HG03521 (cell line): ENCODE measurements around the gene BCL11A.

ENCODE experiments used
- ATAC-seq: cut with Tn5 transposase; IDR thresholded peaks from one replicate; pipeline ENCODE4 v1.9.1; 2021; ENCODE audit warnings: mild to moderate bottlenecking, moderate library complexity; ENCODE audit not compliant: unreplicated experiment

The BCL11A gene

GRCh38 chr2:60548311-60548710, 5.1 kb downstream of the BCL11A start:
- no peak for ATAC-seq

- ATAC-seq: no peak
Measured at GRCh38 chr2:60547841-60548240, 5.6 kb downstream of the BCL11A start.

- ATAC-seq: no peak
Measured at GRCh38 chr2:60546756-60547420, 6.6 kb downstream of the BCL11A start.

DNA sequence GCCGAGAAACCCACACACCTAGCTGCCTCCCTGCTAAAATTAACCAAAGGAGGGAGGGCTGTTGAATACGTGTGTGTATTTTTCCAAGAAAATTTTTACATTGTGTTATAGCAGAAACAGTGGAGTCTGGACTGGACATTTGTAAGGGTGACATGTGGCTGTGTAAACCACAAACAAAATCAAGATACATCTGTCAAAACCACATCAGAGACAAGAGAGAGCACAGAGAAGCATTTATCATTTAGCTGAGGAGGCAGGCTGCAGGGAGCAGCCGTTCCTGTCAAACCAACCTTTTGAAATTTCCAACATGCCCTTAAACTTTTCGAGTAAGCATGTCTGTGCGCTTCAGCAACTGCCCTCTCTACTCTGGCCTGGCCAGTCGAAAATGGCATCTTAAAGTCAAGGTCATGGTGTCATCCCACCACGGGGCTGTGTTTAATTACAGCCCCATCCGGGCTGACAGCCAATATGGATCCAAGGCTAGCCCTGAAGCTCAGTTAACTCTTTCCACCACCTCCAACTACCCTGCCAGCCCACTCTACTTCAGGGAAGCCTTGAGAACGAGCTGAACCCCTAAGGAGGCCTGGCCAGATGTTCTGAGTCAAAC, 8.4 kb downstream of the BCL11A start:
- no peak for ATAC-seq

DNA sequence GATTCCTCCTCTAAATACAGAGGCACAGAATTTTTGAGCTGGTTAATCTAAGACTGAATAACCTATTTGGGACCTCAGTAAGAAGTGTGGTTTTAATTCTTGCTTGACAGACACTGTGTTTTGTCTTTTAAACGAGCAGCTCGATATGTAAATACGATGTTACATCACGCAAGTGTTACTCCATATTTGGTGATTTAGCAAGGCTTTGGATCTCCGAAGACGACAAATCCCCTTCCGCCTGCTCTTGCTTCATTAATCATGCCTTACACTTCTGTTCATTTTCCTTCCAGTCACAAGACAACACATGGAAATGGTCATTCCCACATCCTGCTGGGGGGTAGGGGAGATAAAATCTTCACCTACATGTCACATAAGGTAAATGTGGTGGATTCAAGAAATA, 9.4 kb downstream of the BCL11A start:
- no peak for ATAC-seq

GRCh38 chr2:60541056-60541651, 12.3 kb downstream of the BCL11A start:
- ATAC-seq: no peak

GRCh38 chr2:60540074-60540473, 13.4 kb downstream of the BCL11A start:
- no peak for ATAC-seq

DNA sequence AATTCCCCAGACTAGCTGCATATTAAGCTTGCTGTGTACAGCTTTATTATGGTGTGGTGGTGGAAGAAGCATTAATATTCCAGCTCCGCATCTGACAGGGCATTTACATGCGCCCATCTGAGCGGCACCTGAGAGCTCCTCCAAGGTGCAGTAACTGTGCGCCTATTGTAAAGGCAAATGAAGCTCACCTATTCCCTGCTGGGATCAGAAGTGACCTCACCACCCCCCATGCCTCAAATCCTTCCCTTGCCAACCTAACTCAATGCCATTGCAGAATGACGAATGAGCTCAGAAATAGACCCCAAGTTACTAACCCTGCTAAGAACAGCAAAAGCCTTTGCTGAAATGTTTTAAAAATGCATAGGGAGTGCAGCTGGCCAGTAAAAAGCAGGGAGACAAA, 14.3 kb downstream of the BCL11A start:
- ATAC-seq: no peak

DNA sequence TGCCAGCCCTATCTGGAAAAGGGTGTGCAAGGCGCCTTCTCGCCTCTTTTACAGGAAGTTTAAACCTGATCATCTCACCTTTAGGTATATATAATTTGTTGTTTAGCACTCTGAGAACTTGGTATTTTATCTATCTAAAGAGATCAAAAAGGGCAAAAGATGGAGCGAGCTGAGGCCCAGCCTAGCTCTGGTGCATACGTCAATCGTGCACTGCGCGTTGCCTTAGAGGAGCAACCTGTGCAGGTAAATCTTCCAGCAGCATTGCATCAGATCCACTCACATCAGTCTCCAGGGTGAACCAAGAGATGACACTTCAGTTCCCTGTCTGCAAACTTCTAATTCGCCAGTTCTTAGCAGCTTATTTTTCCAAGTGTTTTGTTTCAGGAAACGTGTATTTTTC, 15.4 kb downstream of the BCL11A start:
- no peak for ATAC-seq

- ATAC-seq: no peak
Measured at GRCh38 chr2:60536746-60537145, 16.7 kb downstream of the BCL11A start.

DNA sequence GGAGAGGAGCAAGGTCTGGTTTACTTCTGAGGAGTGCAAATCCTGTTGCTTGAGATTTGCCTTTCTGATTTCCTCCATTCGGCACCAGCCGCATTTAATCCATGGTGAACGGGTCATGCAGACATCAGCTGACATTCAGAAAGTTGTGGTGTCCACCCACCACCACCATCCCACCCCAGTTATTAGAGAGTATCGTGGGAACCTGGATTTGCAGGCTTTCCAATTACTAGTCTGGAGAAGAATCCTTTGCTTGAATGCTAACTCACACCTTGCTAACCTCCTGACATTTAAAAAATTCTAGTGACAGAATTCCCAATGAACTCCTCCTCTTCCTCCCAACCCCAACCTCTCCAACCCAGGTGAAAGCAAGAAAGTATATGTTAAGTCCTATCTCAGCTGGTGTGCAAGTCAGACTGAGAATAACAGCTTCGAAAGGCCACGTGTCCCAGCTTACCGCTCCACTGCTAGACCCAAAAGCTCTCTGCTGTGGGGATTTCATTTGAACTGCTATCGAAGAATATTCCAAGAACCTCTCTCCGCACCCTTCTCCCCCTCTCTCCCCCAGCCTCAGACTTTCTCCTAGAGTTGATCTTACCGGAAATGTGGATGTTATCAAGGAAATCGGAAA, 17.7 kb downstream of the BCL11A start:
- no peak for ATAC-seq

- no peak for ATAC-seq
Measured at GRCh38 chr2:60534892-60535684, 18.4 kb downstream of the BCL11A start.

- ATAC-seq: no peak
Measured at GRCh38 chr2:60534052-60534685, 19.3 kb downstream of the BCL11A start.

DNA sequence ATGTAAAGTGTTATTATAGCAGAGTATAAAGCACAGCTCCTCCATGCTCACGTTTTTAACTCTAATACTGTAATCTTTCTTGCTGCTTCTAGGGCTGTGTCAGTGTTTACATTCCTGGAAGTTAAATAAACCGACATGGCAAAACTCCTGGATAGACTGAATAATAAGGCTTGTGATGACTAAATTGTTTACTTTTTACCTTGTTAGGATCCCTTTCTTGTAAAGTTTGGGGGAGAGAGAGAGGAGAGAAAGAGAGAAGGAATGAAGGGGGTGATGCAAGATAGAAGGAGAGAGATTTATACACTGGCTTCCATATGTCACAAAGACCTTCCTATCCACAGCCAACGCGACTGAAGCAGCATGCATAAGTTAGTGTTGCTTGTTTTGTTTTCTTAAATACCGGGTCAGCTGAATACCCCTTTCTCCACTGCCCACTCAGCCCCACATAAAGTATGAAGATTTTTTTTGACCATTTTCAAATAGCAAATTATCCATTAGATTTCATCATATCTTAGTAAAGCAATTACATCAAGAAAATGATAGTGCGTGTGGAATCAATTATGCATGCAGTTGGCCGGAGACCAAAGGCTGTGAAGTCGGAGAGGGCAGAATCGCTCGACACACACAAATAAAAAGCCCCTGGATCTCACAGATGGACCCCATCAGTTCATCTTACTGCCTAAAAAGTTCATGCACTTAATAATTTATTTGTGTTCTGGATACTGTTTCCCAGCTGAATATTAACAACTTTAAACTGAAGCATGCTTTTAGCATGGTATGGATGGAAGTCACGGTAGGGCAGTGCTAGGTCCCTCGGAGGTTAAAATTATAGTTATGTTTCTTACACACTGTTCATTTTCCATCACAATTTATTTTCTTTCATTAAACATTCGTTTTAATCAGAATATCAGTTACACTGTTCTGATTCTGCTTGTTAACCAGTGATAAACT, 20.1 kb downstream of the BCL11A start:
- no peak for ATAC-seq

GRCh38 chr2:60532421-60532820, 21.0 kb downstream of the BCL11A start:
- ATAC-seq: no peak

- ATAC-seq: no peak
Measured at GRCh38 chr2:60531701-60532133, 21.7 kb downstream of the BCL11A start.

DNA sequence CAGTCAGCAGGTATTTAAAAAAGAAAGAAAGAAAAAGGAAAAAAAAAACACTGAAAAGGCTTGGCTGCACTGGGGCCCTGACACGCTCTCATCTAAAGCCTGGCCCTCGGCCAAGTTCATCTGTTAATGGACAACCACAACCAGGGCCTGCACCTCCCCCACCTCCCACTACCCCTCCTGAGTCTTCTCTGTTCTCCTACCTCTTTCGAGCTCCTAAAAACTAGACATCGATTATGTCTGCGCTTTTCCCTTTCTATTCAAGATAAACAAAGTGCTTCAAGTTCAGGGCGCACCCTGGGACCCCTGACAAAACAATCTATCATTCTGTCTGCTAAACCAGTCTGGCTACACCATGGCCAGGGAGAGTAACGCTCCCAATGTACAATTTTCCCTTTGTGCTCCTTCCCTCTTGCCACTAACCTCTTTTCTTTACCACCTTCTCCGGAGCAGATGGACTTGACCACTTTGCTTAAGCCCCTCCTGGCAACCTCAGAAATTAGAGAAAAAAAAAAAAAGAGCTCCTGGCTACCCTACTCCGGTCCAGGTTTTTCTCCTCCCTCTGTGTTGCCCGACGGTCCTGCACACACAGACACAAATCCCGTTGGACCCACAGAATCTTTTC, 22.7 kb downstream of the BCL11A start:
- no peak for ATAC-seq

DNA sequence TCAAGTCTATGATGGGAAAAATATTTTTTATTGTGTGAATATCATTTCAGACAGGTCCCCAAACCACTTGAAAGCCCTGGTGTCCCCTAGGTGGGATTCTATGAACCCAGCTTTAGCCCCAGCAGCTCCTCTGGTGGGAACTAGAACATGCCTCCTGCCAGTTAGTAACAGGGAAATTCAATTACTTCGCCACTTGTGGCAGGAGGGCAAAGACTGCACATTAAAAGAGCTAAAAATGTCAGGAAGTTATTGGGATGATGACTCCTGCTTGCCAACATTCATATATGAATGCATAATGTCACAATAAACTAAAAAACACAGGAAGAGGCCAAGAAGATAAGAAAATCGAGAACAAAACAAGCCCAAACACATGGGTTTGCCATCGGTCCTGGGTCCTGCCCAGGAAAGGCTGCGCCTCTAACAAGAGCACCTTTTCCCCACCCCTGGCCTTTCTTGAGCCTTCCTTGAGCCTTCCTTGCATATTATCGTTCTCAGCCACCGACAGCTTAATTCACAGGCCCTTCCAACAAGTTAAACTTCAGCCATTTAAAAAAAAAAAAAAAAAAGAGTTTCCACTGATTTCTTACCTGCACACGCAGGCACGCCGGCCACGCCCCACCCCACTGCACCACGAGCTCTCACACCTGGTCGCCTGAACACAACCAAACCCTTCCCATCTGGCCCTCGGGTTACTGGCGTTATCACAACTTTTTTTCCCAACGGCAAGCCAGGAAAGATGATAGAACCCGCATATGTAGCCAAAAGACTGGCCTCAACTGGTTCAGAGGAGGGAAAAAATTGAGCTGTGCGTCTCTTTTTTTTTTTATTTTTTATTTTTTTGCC, 23.4 kb downstream of the BCL11A start:
- no peak for ATAC-seq
